Measurements from ENCODE around the gene C5orf15.
"Not testable (repeated sequence)": the region's sequence is repeated elsewhere in the genome, so short reads cannot be mapped to it uniquely, and the experiment has no call there.

The C5orf15 gene

GRCh38 chr5:133962131-133962530 is 6.3 kb downstream of the C5orf15 start:
- DNase-seq = no peak

DNA sequence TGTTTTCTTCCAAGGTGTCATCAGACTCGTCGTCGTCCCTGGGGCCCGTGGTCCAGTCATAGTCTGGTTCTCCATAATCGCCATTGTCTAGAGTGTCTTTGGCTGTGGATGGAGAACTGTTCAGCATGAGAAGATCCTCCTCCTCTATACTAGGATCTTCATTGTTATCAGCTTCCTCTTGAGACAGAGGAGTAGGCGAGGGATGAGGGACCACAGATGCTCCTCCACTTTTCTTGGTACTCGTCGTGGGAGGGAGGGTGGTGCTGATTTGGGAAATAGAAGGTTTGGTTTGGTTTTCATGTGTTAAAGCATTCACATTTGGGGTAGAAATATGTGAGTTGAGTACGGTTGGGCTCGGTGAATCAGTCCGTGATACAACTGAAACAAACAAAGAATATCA is 8.8 kb downstream of the C5orf15 start:
- no peak for DNase-seq

DNA sequence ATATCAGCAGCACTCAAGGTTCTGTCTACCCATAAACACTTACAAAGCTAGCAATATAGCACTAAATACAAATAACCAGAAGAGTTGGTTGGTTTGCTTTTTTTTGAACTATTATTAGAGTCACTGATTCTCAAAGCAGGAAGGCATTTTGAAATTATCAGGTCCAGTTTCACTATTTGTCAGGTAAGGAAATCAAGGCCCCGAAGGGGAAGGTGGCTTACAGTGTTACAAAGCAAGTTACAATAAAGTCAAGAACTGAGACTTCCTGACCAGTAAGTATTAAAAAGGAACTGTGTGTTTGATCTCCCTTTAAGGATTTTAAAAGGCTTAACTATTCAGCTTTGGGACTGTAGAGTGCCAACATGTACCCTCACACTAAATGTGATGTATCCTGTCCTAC is 10.8 kb downstream of the C5orf15 start:
- DNase-seq = no peak

- no peak for DNase-seq
Observed at GRCh38 chr5:133957080-133957479, 11.3 kb downstream of the C5orf15 start.

DNA sequence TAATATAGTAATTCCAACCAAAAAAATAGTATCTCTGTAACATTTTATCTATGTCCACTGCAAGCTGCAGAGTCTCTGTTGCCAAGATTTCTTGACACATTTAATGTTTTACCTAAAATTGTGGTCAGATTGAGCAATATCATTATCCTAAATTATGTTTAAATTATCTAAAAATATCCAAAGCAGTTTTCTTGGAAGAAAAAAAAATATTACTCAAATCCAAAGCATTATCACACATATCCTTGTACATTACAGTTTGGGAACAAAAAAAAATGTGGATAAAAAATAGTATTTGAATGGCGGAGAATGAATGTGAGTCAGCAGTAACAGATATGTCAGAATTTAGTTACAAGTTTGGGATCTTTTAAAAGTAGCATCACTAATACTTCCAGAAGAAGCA is 12.2 kb downstream of the C5orf15 start:
- DNase-seq = not testable (repeated sequence)

- DNase-seq = no peak
Observed at GRCh38 chr5:133953568-133954145, 14.8 kb downstream of the C5orf15 start.

DNA sequence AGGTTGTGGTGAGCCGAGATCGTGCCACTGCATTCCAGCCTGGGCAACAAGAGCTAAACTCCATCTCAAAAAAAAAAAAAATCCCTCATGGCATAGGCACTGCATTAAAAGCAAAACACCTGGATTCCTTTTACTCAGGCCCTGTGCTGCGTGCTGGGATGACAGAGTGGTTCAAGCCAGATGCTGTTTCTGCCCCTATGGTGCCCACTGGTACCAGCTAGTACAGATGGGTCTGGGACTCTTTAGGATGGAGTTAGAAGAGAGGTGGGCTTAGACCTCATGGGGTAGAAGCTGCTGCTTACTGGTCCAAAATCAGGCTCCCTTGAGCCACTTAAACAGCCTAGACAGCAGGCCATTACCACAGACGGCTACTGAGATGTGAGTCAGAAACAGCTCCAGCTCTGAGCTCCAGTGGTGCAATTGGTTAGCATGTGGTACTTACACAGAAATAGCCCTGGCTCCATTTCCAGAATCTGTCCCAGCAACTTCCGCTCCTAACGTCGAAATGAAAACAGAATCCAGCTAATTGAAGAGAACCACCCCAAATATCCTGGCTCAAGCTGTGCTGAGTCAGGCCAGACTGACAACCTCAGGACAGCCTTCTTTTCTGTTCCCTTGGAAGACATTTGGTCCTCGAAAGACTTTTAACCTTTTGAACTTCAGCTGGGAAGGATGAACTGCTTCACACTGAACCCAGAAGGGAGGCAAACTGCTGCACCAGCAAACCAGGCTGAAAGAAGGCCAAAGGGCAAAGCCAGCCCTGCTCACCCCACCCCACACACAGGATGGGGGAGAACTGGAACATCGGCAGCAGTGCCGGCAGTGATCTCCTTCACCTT is 15.5 kb downstream of the C5orf15 start:
- DNase-seq = no peak

DNA sequence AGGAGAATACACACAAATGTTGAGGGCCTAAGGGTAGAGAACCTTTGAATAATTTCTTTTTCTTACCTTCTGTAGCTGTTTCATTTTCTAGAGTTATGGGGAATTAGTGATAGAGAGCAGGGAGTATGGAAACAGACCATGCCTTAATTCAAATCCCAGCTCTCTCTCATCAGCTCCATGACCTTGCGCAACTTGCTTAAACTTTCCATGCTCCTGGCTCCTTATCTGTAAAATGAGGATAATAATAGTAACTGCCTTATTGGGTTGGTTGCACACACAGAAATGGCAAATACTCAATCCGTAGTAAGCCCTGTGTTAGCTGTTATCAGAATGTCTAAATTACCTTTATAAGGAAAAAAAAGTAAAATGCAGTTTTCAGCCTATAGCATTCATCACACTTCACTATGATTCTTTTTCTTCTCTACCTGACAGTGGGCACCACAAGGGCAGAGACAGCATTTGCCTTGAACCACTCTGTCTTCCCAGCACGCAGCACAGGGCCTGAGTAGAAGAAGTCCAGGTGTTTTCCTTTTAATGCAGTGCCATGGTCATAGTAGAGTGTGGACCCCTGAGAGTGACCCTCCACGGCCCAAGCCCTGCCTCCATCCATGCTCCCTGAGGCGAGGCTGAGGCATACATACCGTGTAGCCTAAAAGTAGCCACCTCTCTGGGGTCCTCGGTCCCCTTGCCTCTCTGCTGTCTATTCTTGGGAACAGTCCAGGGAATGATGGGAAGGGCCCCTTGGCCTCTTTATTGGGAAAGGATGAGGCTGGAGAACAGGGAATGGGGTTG is 17.4 kb downstream of the C5orf15 start:
- DNase-seq = no peak

GRCh38 chr5:133948721-133949120 is 19.7 kb downstream of the C5orf15 start:
- no peak for DNase-seq

DNA sequence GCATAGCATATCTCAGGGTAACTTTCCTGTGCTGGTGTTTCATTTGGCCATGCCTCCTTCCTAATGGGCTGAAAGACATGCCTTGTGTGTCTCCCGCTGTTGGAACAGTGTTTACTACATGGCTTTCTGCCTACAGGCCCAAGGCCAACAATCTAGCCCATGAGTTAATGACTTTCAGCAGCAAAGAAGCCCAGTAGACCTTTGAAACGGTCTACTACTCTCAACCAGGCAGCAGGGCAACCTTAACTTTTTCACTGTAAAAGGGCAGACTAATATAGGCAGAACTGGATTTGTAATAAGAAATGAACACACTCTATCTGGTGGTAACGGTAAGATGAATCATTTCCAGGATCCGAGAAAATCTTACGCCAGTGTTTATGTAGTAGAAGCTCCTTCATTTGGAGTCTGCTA is 21.0 kb downstream of the C5orf15 start:
- DNase-seq = no peak

GRCh38 chr5:133945568-133945967 is 22.9 kb downstream of the C5orf15 start:
- no peak for DNase-seq

- DNase-seq = peak; percentile 33
Observed at GRCh38 chr5:133944263-133945185, 23.9 kb downstream of the C5orf15 start.

- no peak for DNase-seq
Observed at GRCh38 chr5:133943475-133943817, 25.0 kb downstream of the C5orf15 start.

DNA sequence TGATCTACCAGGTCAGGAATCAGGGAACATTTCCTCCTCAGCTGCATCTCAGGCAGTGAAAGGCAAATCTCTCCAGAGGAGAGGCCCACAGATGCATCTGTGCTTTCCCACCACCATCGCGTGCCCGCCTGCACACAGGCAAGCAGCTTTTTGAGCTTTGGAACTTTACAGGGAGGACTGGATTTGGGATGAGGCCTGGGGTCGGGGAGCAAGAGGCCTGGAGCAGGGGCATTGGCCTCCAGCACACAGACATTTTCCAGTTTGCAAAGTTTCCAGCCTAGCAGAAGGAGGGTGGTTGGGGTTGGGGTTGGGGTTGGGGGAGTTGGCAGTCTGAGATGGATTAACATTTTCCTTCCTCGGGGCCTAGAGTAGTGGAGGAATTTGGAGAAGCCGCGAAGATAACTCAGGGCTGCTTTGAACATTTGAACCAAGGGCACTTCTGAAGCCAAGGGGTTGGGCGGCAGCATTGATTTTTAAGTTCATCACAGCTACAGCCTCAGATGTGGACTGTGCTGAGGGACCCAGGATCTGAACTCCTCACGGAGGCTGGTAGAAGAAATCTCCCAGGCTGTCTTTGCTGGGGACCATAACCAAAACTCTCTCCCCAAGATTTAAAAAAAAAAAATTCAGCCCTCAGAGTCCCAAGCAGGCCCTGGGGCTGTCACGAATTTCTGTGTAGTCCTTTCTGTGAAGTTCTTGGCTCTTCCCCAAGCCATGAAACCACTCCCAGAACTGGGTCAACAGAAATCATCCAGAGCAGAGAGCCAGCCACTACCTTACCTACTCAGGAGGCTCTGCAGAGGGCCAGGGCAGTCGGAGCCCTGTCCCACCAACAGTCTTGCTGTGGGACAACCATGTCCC is 25.6 kb downstream of the C5orf15 start:
- DNase-seq = no peak

GRCh38 chr5:133941456-133942196 is 26.8 kb downstream of the C5orf15 start:
- DNase-seq = no peak

DNA sequence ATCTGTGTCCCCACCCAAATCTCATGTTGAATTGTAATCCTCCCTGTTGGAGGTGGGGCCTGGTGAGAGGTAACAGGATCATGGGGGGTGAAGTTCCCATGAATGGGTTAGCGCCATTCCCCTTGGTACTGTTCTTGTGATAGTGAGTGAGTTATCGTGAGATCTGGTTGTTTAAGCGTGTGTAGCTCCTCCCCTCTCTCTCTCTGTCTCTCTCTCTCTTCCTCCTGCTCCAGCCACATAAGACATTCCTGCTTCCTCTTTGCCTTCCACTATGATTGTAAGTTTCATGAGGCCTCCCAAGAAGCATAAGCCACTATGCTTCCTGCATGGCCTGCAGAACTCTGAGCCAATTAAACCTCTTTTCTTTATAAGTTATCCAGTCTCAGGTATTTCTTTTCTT is 28.8 kb downstream of the C5orf15 start:
- DNase-seq = no peak

DNA sequence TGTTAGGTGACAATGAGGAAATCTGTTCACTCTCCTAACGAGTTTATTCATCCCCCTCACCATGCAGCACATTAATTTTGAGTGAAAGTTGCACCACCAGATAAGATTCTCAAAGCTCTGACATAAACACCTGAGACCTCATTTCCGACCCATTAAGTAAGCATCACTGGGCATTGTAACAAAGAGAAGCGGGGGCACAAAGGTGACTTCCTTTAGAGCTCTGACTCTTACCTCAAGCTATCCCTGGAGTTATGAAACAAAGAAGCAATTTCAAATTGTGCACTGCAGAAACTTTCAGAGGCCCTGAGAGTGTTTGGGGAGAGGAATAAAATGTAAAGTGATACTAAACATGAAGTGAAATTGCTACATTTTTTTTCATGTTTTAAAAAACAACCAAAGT is 29.5 kb downstream of the C5orf15 start:
- no peak for DNase-seq

- DNase-seq = no peak
Observed at GRCh38 chr5:133938039-133938821, 30.2 kb downstream of the C5orf15 start.

DNA sequence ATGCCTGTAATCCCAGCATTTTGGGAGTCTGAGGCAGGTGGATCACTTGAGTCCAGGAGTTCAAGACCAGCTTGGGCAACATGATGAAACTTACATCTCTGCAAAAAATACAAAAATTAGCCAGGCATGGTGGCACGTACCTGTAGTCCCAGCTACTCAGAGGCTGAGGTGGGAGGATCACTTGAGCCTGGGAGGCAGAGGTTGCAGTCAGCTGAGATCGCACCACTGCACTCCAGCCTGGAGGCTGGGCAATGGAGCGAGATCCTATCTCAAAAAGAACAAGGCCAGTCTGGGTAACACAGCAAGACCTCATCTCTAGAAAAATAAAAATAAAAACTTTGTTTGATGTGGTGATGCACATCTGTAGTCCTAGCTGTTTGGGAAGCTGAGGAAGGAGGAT is 30.8 kb downstream of the C5orf15 start:
- DNase-seq = not testable (repeated sequence)

- no peak for DNase-seq
Observed at GRCh38 chr5:133936651-133937015, 31.8 kb downstream of the C5orf15 start.

Measured in activated T-cell treated with anti-CD3 and anti-CD28 coated beads, Interleukin-2, amount 50 U/mL, for 1 hour (primary cell).